OCI-LY3 (cell line): ENCODE data around the gene MARK3.

ENCODE experiments used
- CTCF ChIP-seq: fragments of 200-600, 300-600 bp; sonication (generic); IDR thresholded peaks from 2 replicates; pipeline ENCODE4 v1.5.1; 2014; ENCODE audit warnings: antibody characterized with exemption, low read length, low read depth
- EZH2phosphoT487 ChIP-seq: fragments of 200-600 bp; shearing (Covaris generic); IDR thresholded peaks from 2 replicates; pipeline ENCODE4 v1.6.1; 2018; ENCODE audit warnings: antibody characterized with exemption, mixed run types, low read depth

- TF ChIP-seq CTCF (no peak), EZH2phosphoT487 (no peak)
Observed at GRCh38 chr14:103336191-103336590, 49.0 kb upstream of the MARK3 start.
